ENCODE results near the gene SLC10A6.
"Not testable (repeated sequence)": the region's sequence is repeated elsewhere in the genome, so short reads cannot be mapped to it uniquely, and the experiment has no call there.

SLC10A6 gene
- long read RNA-seq, donor 1, result 0 reads
- long read RNA-seq, donor 2, result 0 reads
- long read RNA-seq, donor 3, result 0 reads
- long read RNA-seq, donor 4, result 0 reads
- long read RNA-seq, donor 5, result 0 reads
- long read RNA-seq, donor 6, result 0 reads
- long read RNA-seq, donor 7, result 0 reads
- long read RNA-seq, donor 8, result 0 reads

- no peak for DNase-seq
Measured at GRCh38 chr4:86848732-86849619, at the start of gene SLC10A6. Gene SLC10A6 (minus strand): TSS chr4:86849384. CDS start chr4:86849115, 269 bp downstream.

- no peak for DNase-seq
Measured at GRCh38 chr4:86898562-86898961, 49.4 kb upstream of the SLC10A6 start.

GRCh38 chr4:86896596-86896995, 47.4 kb upstream of the SLC10A6 start:
- DNase-seq, result no peak

GRCh38 chr4:86895692-86896488, 46.7 kb upstream of the SLC10A6 start:
- peak; percentile 33 for DNase-seq

GRCh38 chr4:86894455-86894854, 45.3 kb upstream of the SLC10A6 start:
- no peak for DNase-seq

- DNase-seq, result no peak
Measured at GRCh38 chr4:86893136-86893535, 44.0 kb upstream of the SLC10A6 start.

GRCh38 chr4:86892636-86892960, 43.4 kb upstream of the SLC10A6 start:
- no peak for DNase-seq

- DNase-seq, result peak; percentile 98
Measured at GRCh38 chr4:86891762-86892635, 42.8 kb upstream of the SLC10A6 start, which contains the start of gene C4orf36. Gene C4orf36 (minus strand): TSS chr4:86892422. CDS start chr4:86891520, 902 bp downstream.

GRCh38 chr4:86890790-86891189, 41.6 kb upstream of the SLC10A6 start:
- DNase-seq, result peak; percentile 19

- DNase-seq, result no peak
Measured at GRCh38 chr4:86879641-86880040, 30.5 kb upstream of the SLC10A6 start.

- DNase-seq, result no peak
Measured at GRCh38 chr4:86878640-86879039, 29.5 kb upstream of the SLC10A6 start.

- no peak for DNase-seq
Measured at GRCh38 chr4:86876894-86877685, 27.9 kb upstream of the SLC10A6 start.

GRCh38 chr4:86875436-86875835, 26.3 kb upstream of the SLC10A6 start:
- not testable (repeated sequence) for DNase-seq

- no peak for DNase-seq
Measured at GRCh38 chr4:86872135-86872534, 23.0 kb upstream of the SLC10A6 start.

GRCh38 chr4:86870442-86871069, 21.4 kb upstream of the SLC10A6 start:
- no peak for DNase-seq

- DNase-seq, result no peak
Measured at GRCh38 chr4:86857341-86858052, 8.3 kb upstream of the SLC10A6 start.

- no peak for DNase-seq
Measured at GRCh38 chr4:86856896-86857295, 7.7 kb upstream of the SLC10A6 start.

GRCh38 chr4:86855572-86855971, 6.4 kb upstream of the SLC10A6 start:
- no peak for DNase-seq

GRCh38 chr4:86853209-86853608, 4.0 kb upstream of the SLC10A6 start:
- no peak for DNase-seq

GRCh38 chr4:86848136-86848535, 1.0 kb downstream of the SLC10A6 start:
- DNase-seq, result no peak
